ENCODE measurements around the gene PIMREG.

The PIMREG gene

DNA sequence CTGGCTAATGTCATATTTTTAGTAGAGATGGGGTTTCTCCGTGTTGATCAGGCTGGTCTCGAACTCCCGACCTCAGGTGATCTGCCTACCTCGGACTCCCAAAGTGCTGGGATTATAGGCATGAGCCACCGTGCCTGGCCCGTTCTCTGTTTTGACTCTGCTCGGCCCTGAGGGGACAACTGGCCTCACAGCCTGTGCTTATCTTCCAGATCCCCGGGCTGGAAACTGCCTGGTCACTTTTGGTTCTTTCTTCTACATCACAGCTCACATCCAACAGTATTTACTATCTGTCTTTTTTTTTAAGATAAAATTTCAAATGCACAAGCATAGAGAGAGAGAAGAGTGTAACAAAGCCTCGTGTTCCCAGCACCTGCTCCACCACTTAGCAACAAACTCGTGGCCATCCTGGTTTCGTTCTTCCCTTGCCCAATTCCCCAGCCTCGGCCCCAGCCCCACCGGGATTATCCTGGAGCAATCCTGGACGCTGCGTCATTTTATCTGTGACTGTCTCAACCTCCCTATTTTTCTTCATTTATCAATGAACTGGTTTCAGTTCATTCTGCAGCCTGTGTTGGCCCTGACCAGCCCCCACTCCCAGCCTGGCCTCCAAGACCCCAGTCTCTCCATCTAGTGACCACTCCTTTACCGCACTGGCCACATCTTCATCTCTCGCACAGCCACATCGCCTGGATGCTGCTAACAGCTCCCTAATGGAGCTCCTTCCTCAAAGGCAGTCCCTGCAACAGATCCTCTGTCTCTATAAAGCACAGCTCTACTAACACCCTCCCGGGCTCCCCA lies 21.1 kb downstream of the PIMREG start:
- DNase-seq (ENCODE audit: low read depth, low spot score), result no peak

GRCh38 chr17:6467567-6467966 lies 23.3 kb downstream of the PIMREG start:
- no peak for TF ChIP-seq CTCF (IDR thresholded peaks at IDR 0.05; ENCODE audit: low read depth, low read length)
- in situ Hi-C loops (cut with HindIII; ENCODE audit: low sequenced_read_pairs), result no loop called here
- no peak for DNase-seq (ENCODE audit: low read depth, low spot score)
- no peak overlapping the region for H3K4me3 ChIP-seq (ENCODE audit: low read depth, low read length)

More for the DNA sequence above, 21.1 kb downstream of the PIMREG start:
- no peak for TF ChIP-seq CTCF (IDR thresholded peaks at IDR 0.05; ENCODE audit: low read depth, low read length)
- H3K4me3 ChIP-seq (ENCODE audit: low read depth, low read length), result no peak overlapping the region
- in situ Hi-C loops (cut with HindIII; ENCODE audit: low sequenced_read_pairs), result no loop called here

GRCh38 chr17:6468051-6468790 lies 24.0 kb downstream of the PIMREG start:
- TF ChIP-seq CTCF (IDR thresholded peaks at IDR 0.05; ENCODE audit: low read depth, low read length), result no peak
- in situ Hi-C loops (cut with HindIII; ENCODE audit: low sequenced_read_pairs), result no loop called here
- no peak for DNase-seq (ENCODE audit: low read depth, low spot score)
- H3K4me3 ChIP-seq (ENCODE audit: low read depth, low read length), result no peak overlapping the region

- no peak for DNase-seq (ENCODE audit: low read depth, low spot score)
- in situ Hi-C loops (cut with HindIII; ENCODE audit: low sequenced_read_pairs), result no loop called here
- no peak overlapping the region for H3K4me3 ChIP-seq (ENCODE audit: low read depth, low read length)
- no peak for TF ChIP-seq CTCF (IDR thresholded peaks at IDR 0.05; ENCODE audit: low read depth, low read length)
Measured at GRCh38 chr17:6470146-6470718, 26.0 kb downstream of the PIMREG start.

- H3K4me3 ChIP-seq (ENCODE audit: low read depth, low read length), result no peak overlapping the region
- no peak for TF ChIP-seq CTCF (IDR thresholded peaks at IDR 0.05; ENCODE audit: low read depth, low read length)
- in situ Hi-C loops (cut with HindIII; ENCODE audit: low sequenced_read_pairs), result no loop called here
- no peak for DNase-seq (ENCODE audit: low read depth, low spot score)
Measured at GRCh38 chr17:6470751-6471521, 26.7 kb downstream of the PIMREG start.
